PC-3 (cell line): ENCODE measurements around the gene MMP11. TPM values are rescaled to one million over a fixed set of nuclear protein-coding genes. Genes with fewer than 3 reads are reported as not detected.

Source experiments
- ATAC-seq: fragments of 200-7000 bp; cut with Tn5 transposase; 2 replicates; pipeline ENCODE4 v1.9.1; 2020; ENCODE audit warnings: mild to moderate bottlenecking, moderate library complexity
- BruUV-seq: library from RNA; stranded (reverse); fragments of 400-500 nt; replicated peaks from 2 replicates; lab custom pipeline; 2021; lab: Mats Ljungman, UMichigan
- CTCF ChIA-PET: fragments of 300-600 bp; sonication (Branson Sonifier 250); formaldehyde crosslinking; loops from one replicate; lab custom pipeline; 2022; ENCODE audit warnings: antibody characterized with exemption; lab: Charles Lee
- POLR2A ChIA-PET: fragments of 300-600 bp; sonication (Branson Sonifier 250); formaldehyde crosslinking; loops from one replicate; lab custom pipeline; 2022; ENCODE audit warnings: antibody characterized with exemption; ENCODE audit not compliant: unreplicated experiment; lab: Charles Lee
- DNase-seq: peaks from one replicate; pipeline ENCODE4 v3.0.0-alpha.2; 2015
- H2AFZ ChIP-seq: fragments of 300-600 bp; sonication (generic); 2 replicates; pipeline ENCODE4 v1.6.0; 2016; ENCODE audit warnings: antibody characterized with exemption, low read length
- H3F3A ChIP-seq: fragments of 300-600 bp; sonication (generic); one replicate; pipeline ENCODE4 v1.6.0; 2017; ENCODE audit warnings: antibody characterized with exemption, low read length, control low read depth, mild to moderate bottlenecking; ENCODE audit not compliant: unreplicated experiment
- H3K27ac ChIP-seq: fragments of 300-600 bp; sonication (generic); 2 replicates; pipeline ENCODE4 v1.5.1; 2016; ENCODE audit warnings: mild to moderate bottlenecking, low read length
- H3K27me3 ChIP-seq: fragments of 300-600 bp; sonication (generic); 2 replicates; pipeline ENCODE4 v1.6.1; 2016; ENCODE audit warnings: low read length, mixed read lengths
- H3K36me3 ChIP-seq: fragments of 300-600 bp; sonication (generic); 2 replicates; pipeline ENCODE4 v1.6.1; 2016; ENCODE audit warnings: low read depth, mixed run types, low read length, mixed read lengths
- H3K4me1 ChIP-seq: fragments of 300-600 bp; sonication (generic); 2 replicates; pipeline ENCODE4 v1.5.1; 2016; ENCODE audit warnings: low read length; ENCODE audit not compliant: insufficient read depth
- H3K4me2 ChIP-seq: fragments of 300-600 bp; sonication (generic); 2 replicates; pipeline ENCODE4 v1.6.0; 2016; ENCODE audit warnings: low read length
- H3K4me3 ChIP-seq: fragments of 300-600 bp; sonication (generic); 2 replicates; pipeline ENCODE4 v1.5.1; 2016; ENCODE audit warnings: mild to moderate bottlenecking, low read length, mixed read lengths
- H3K79me2 ChIP-seq: fragments of 300-600 bp; sonication (generic); 2 replicates; pipeline ENCODE4 v1.6.1; 2017; ENCODE audit warnings: low read length, mixed read lengths
- H3K9ac ChIP-seq: fragments of 300-600 bp; sonication (generic); 2 replicates; pipeline ENCODE4 v1.6.0; 2016; ENCODE audit warnings: mild to moderate bottlenecking, low read length
- H3K9me2 ChIP-seq: fragments of 300-600 bp; sonication (generic); replicated peaks from 2 replicates; pipeline ENCODE4 v1.6.1; 2016; ENCODE audit warnings: mixed run types, low read length, mixed read lengths
- H3K9me3 ChIP-seq: fragments of 300-600 bp; sonication (generic); 2 replicates; pipeline ENCODE4 v1.6.1; 2016; ENCODE audit warnings: low read length, mixed read lengths
- H4K20me1 ChIP-seq: fragments of 300-600 bp; sonication (generic); 2 replicates; pipeline ENCODE4 v1.6.1; 2016; ENCODE audit warnings: low read length, mixed read lengths
- CTCF ChIP-seq: fragments of 300-600 bp; sonication (generic); conservative IDR thresholded peaks from 2 replicates; pipeline ENCODE4 v1.5.1; 2017; ENCODE audit warnings: antibody characterized with exemption, low read depth, mild to moderate bottlenecking, low read length
- EZH2 ChIP-seq: fragments of 300-600 bp; sonication (generic); IDR thresholded peaks from one replicate; pipeline ENCODE4 v1.6.1; 2017; ENCODE audit warnings: antibody characterized with exemption, mild to moderate bottlenecking, low read length; ENCODE audit not compliant: unreplicated experiment
- EZH2phosphoT487 ChIP-seq: fragments of 300-600 bp; sonication (generic); IDR thresholded peaks from 2 replicates; pipeline ENCODE4 v1.6.1; 2018; ENCODE audit warnings: mild to moderate bottlenecking, antibody characterized with exemption, low read length, borderline replicate concordance
- intact Hi-C: fragments of 100-400 bp; cut with micrococcal nuclease; formaldehyde crosslinking; loops from 2 replicates; pipeline ENCODE4 v1.9.0; 2023
- total RNA-seq: library from RNA; depleted of rRNA; stranded (reverse); fragments of >200 nt; gene quantifications from 2 replicates; pipeline ENCODE4 v1.2.3, GENCODE V29; 2014

MMP11 gene
- total RNA-seq, 1 experiment from 2014 or later, result 2.4 TPM

- Histone ChIP-seq H3K9ac (no peak overlapping the region), H3K4me2 (no peak overlapping the region), H3F3A (no peaks in the 10 kb centered on the region), H2AFZ (no peak overlapping the region), H3K27ac (no peak overlapping the region), H3K79me2 (no peaks in the 10 kb centered on the region), H4K20me1 (no peaks in the 10 kb centered on the region), H3K9me3 (no peaks in the 10 kb centered on the region), H3K27me3 (no peaks in the 10 kb centered on the region), H3K4me3 (no peak overlapping the region), H3K36me3 (peaks cover 10% of the 10 kb centered on the region; the same call in 1 of the 2 replicates), H3K9me2 (no peaks in the 10 kb centered on the region), H3K4me1 (no peaks in the 10 kb centered on the region)
- no peak for DNase-seq
- BruUV-seq, result no TSS peak
- ATAC-seq, result no peak
- POLR2A ChIA-PET, result no interaction called here
- no peak for TF ChIP-seq EZH2phosphoT487
- no peak for TF ChIP-seq CTCF
- no peak for TF ChIP-seq EZH2
- CTCF ChIA-PET, result no interaction called here
- intact Hi-C loops, result no loop called here
Observed at GRCh38 chr22:23820748-23821211, 48.1 kb downstream of the MMP11 start.

- Histone ChIP-seq H3K4me2 (no peak overlapping the region), H4K20me1 (no peaks in the 10 kb centered on the region), H3K9me3 (no peaks in the 10 kb centered on the region), H3K9me2 (no peaks in the 10 kb centered on the region), H3F3A (no peaks in the 10 kb centered on the region), H2AFZ (no peak overlapping the region), H3K27ac (no peak overlapping the region), H3K79me2 (no peaks in the 10 kb centered on the region), H3K9ac (no peak overlapping the region), H3K36me3 (peaks cover 10% of the 10 kb centered on the region; the same call in 1 of the 2 replicates), H3K27me3 (no peaks in the 10 kb centered on the region), H3K4me1 (no peaks in the 10 kb centered on the region), H3K4me3 (no peak overlapping the region)
- TF ChIP-seq CTCF (no peak), EZH2phosphoT487 (no peak), EZH2 (no peak)
- no TSS peak for BruUV-seq
- POLR2A ChIA-PET, result interaction anchor here (0.6 to 0.7 kb wide), 2 partner anchors 165 to 455 kb away, joined by 3 read pairs; no protein-coding TSS in a partner anchor
- CTCF ChIA-PET, result no interaction called here
- ATAC-seq, result no peak
- DNase-seq, result no peak
- intact Hi-C loops, result no loop called here
Observed at GRCh38 chr22:23822101-23822671, 49.5 kb downstream of the MMP11 start.

- Histone ChIP-seq H3K9me2 (no peaks in the 10 kb centered on the region), H3F3A (no peaks in the 10 kb centered on the region), H3K79me2 (no peaks in the 10 kb centered on the region), H3K4me1 (no peaks in the 10 kb centered on the region), H3K27ac (no peak overlapping the region), H4K20me1 (no peaks in the 10 kb centered on the region), H3K4me3 (no peak overlapping the region), H3K36me3 (peaks cover 10% of the 10 kb centered on the region; the same call in 1 of the 2 replicates), H3K27me3 (no peaks in the 10 kb centered on the region), H3K9ac (no peak overlapping the region), H3K4me2 (no peak overlapping the region), H2AFZ (no peak overlapping the region), H3K9me3 (no peaks in the 10 kb centered on the region)
- CTCF ChIA-PET, result no interaction called here
- no TSS peak for BruUV-seq
- DNase-seq (no peak), ATAC-seq (no peak)
- TF ChIP-seq CTCF, result no peak
- TF ChIP-seq EZH2phosphoT487, result no peak
- no peak for TF ChIP-seq EZH2
- intact Hi-C loops, result no loop called here
- POLR2A ChIA-PET, result no interaction called here
Observed at GRCh38 chr22:23823331-23823791, 50.7 kb downstream of the MMP11 start.
